SW 1271 (cell line): ENCODE data around the gene ATP11A.
"Not testable (repeated sequence)": the region's sequence is repeated elsewhere in the genome, so short reads cannot be mapped to it uniquely, and the experiment has no call there.

ENCODE experiments used
- DNase-seq, 2 experiments: peaks; one replicate each; lab custom pipeline; 2025; lab: John Stamatoyannopoulos, UW

Gene ATP11A

GRCh38 chr13:112841303-112842015 is 151.6 kb downstream of the ATP11A start:
- not testable (repeated sequence) for DNase-seq

GRCh38 chr13:112842343-112842856 is 152.6 kb downstream of the ATP11A start:
- no peak for DNase-seq

GRCh38 chr13:112842931-112843391 is 153.1 kb downstream of the ATP11A start:
- no peak for DNase-seq

- DNase-seq = no peak
These were observed 153.7 kb downstream of the ATP11A start for GRCh38 chr13:112843392-112844111.

- DNase-seq = no peak
These were observed 154.6 kb downstream of the ATP11A start for GRCh38 chr13:112844411-112844810.

GRCh38 chr13:112844879-112845278 is 155.0 kb downstream of the ATP11A start:
- no peak for DNase-seq

- no peak for DNase-seq
These were observed 155.8 kb downstream of the ATP11A start for GRCh38 chr13:112845511-112846144.

- no peak for DNase-seq
These were observed 156.7 kb downstream of the ATP11A start for GRCh38 chr13:112846411-112847115.

GRCh38 chr13:112849500-112849899 is 159.7 kb downstream of the ATP11A start:
- no peak for DNase-seq

GRCh38 chr13:112850273-112850672 is 160.4 kb downstream of the ATP11A start:
- no peak for DNase-seq

GRCh38 chr13:112851107-112852038 is 161.5 kb downstream of the ATP11A start:
- no peak for DNase-seq

- no peak for DNase-seq
These were observed 162.6 kb downstream of the ATP11A start for GRCh38 chr13:112852392-112852791.

- no peak for DNase-seq
These were observed 163.0 kb downstream of the ATP11A start for GRCh38 chr13:112852808-112853207.

GRCh38 chr13:112854321-112854720 is 164.5 kb downstream of the ATP11A start:
- no peak for DNase-seq

- DNase-seq = no peak
These were observed 166.0 kb downstream of the ATP11A start for GRCh38 chr13:112855859-112856258.

GRCh38 chr13:112857914-112858490 is 168.2 kb downstream of the ATP11A start:
- no peak for DNase-seq

GRCh38 chr13:112859128-112859816 is 169.4 kb downstream of the ATP11A start:
- DNase-seq = no peak

- no peak for DNase-seq
These were observed 170.0 kb downstream of the ATP11A start for GRCh38 chr13:112859817-112860190.

- DNase-seq = no peak
These were observed 172.2 kb downstream of the ATP11A start for GRCh38 chr13:112861876-112862615.
